Naive thymus-derived CD8-positive, alpha-beta T cell (primary cell): ENCODE measurements around the gene ZBTB6. TPM values are rescaled to one million over a fixed set of nuclear protein-coding genes. Genes with fewer than 3 reads are reported as not detected.
"Not testable (repeated sequence)": the region's sequence is repeated elsewhere in the genome, so short reads cannot be mapped to it uniquely, and the experiment has no call there.

ENCODE experiments used
- ATAC-seq, 2 donors: fragments of 150-1000 bp; cut with Tn5 transposase in 1 of 2; sonication (Bioruptor Pico), chemical (Tn5 transposase) in 1 of 2; 1 replicate in 1 of 2; 2 replicates in 1 of 2; pipeline ENCODE4 v1.10.0; 2021; ENCODE audit warnings: mild to moderate bottlenecking in 2 of 2, moderate library complexity in 2 of 2
- POLR2A ChIA-PET: fragments of 350-600 bp; sonication (Branson Sonifier 250); formaldehyde crosslinking; loops from one replicate; lab custom pipeline; 2021; ENCODE audit warnings: antibody characterized with exemption; lab: Charles Lee
- DNase-seq, 10 donors: peaks; one replicate each; pipeline versions ENCODE4 v3.0.0 to v3.0.0-alpha.2; 2020 to 2022
- H3K27ac Mint-ChIP-seq, 10 donors: one replicate each; pipeline ENCODE4 v1.8.0; 2020 to 2022; ENCODE audit warnings: mild to moderate bottlenecking in 10 of 10, mixed read lengths in 10 of 10, moderate library complexity in 4 of 10, inconsistent platforms in 1 of 10
- H3K27me3 Mint-ChIP-seq, 5 donors: one replicate each; pipeline ENCODE4 v1.8.0; 2021 to 2022; ENCODE audit warnings: mixed read lengths in 5 of 5
- H3K36me3 Mint-ChIP-seq, 3 donors: one replicate each; pipeline ENCODE4 v1.8.0; 2020 to 2022; ENCODE audit warnings: mixed read lengths in 3 of 3, mild to moderate bottlenecking in 2 of 3, inconsistent platforms in 1 of 3
- H3K4me1 Mint-ChIP-seq, 4 donors: one replicate each; pipeline ENCODE4 v1.8.0; 2021 to 2022; ENCODE audit warnings: mixed read lengths in 4 of 4
- H3K4me3 Mint-ChIP-seq, 10 donors: one replicate each; pipeline ENCODE4 v1.8.0; 2020 to 2022; ENCODE audit warnings: mild to moderate bottlenecking in 10 of 10, mixed read lengths in 10 of 10, moderate library complexity in 6 of 10, inconsistent platforms in 1 of 10
- H3K9me3 Mint-ChIP-seq, 9 donors: one replicate each; pipeline ENCODE4 v1.8.0; 2020 to 2022; ENCODE audit warnings: mixed read lengths in 9 of 9, mild to moderate bottlenecking in 3 of 9, inconsistent platforms in 1 of 9, moderate library complexity in 1 of 9
- polyA plus RNA-seq, 3 donors: library from polyadenylated mRNA; unstranded; fragments of 300-500 nt; fragmentation: Illumina TruSeq; gene quantifications; one replicate each; pipeline ENCODE4 v1.2.3, GENCODE V29; 2021
- total RNA-seq, 8 experiments: library from RNA in 2 of 8; stranded (reverse) in 2 of 8; gene quantifications; one replicate each; pipeline ENCODE4 v1.2.3 and lab custom pipeline; 2021 to 2026

ZBTB6 gene
- total and polyA plus RNA-seq, 5 experiments from 2014 or later = 2.0 to 20.0 (median 4.4) TPM

- H3K9me3 Mint-ChIP-seq = no peaks in the 10 kb centered on the region
- H3K36me3 Mint-ChIP-seq = peaks cover 0 to 38% (median 22%) of the 10 kb centered on the region in 3 donors
- POLR2A ChIA-PET = interaction anchor here (0.9 to 3.0 kb wide), 9 partner anchors 9 to 88 kb away, joined by 3 to 55 read pairs (median 6); partner anchors contain the start of genes PDCL, RABGAP1, RC3H2 and ZBTB26
- peaks cover 16 to 36% (median 28%) of the 10 kb centered on the region in 4 donors for H3K4me1 Mint-ChIP-seq
- H3K27me3 Mint-ChIP-seq = no peaks in the 10 kb centered on the region
- peak overlapping the region; percentile 94 to 99 (median 99) for H3K27ac Mint-ChIP-seq
- H3K4me3 Mint-ChIP-seq = peak overlapping the region; percentile 92 to 100 (median 98)
- DNase-seq = no peak
- ATAC-seq = no peak
Measured at GRCh38 chr9:122912671-122912963, 506 bp downstream of the ZBTB6 start.

DNA sequence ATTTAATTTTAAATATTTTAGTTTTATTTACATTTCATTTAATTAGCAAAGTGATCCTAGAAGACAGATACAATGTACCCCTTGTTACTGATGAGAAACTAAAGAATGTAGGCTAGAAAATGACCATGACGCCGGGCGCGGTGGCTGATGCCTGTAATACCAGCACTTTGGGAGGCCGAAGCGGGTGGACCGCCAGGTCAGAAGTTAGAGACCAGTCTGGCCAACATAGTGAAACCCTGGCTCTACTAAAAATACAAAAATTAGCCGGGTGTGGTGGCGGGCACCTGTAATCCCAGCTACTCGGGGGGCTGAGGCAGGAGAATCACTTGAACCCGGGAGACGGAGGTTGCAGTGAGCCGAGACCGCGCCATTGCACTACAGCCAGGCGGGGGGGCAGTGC lies 7.0 kb downstream of the ZBTB6 start:
- H3K36me3 Mint-ChIP-seq = peaks cover 0 to 24% (median 10%) of the 10 kb centered on the region in 3 donors
- POLR2A ChIA-PET = interaction anchor here (0.6 to 4.0 kb wide), 5 partner anchors 7 to 71 kb away, joined by 3 to 55 read pairs (median 36); partner anchors contain the start of genes RABGAP1, ZBTB26 and ZBTB6
- not testable (repeated sequence) for H3K27ac Mint-ChIP-seq, DNase-seq, H3K27me3 Mint-ChIP-seq, H3K9me3 Mint-ChIP-seq, ATAC-seq
- peaks cover 10 to 46% (median 28%) of the 10 kb centered on the region in 4 donors for H3K4me1 Mint-ChIP-seq
- H3K4me3 Mint-ChIP-seq = peak overlapping the region in 1 of 10 donors; percentile 8

- peak; percentile 89 to 91 for ATAC-seq
Measured at GRCh38 chr9:122904823-122905710, 8.1 kb downstream of the ZBTB6 start, which contains the start of gene RC3H2. RC3H2 (minus strand) TSS chr9:122905359; CDS start chr9:122897509, 7,850 bp downstream.

DNA sequence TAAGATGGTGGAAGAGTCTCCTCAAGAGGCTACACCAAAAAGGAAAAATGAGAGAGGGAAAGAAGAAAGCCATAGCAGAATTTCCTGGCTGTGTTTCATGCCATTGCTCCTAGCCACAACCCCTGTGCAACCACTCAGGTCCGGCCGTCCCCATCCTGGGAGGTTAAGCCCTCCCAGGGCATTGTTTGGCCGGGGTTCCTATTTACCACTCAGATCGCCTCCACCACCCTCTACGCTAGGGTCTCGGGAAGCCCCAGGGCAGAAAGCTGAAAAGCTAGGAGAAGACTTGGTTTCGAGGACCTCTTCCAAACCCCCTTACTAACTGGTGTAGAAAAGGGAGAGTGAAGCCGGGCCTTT lies 8.7 kb downstream of the ZBTB6 start:
- no peaks in the 10 kb centered on the region for H3K9me3 Mint-ChIP-seq
- peaks cover 0 to 10% (median 2%) of the 10 kb centered on the region in 3 donors for H3K36me3 Mint-ChIP-seq
- peak overlapping the region; percentile 89 to 97 (median 94) for H3K27ac Mint-ChIP-seq
- H3K4me1 Mint-ChIP-seq = peaks cover 14 to 52% (median 30%) of the 10 kb centered on the region in 4 donors
- H3K4me3 Mint-ChIP-seq = peak overlapping the region; percentile 85 to 94 (median 92)
- ATAC-seq (peak in 1 of 2 donors; percentile 2), DNase-seq (peak in 2 of 10 donors; percentile 9 to 14)
- no peaks in the 10 kb centered on the region for H3K27me3 Mint-ChIP-seq
- POLR2A ChIA-PET = interaction anchor here (1.0 to 4.0 kb wide), 8 partner anchors 9 to 365 kb away, joined by 3 to 55 read pairs (median 11); partner anchors contain the start of genes PDCL, RABGAP1, ZBTB26 and ZBTB6

More at GRCh38 chr9:122904823-122905710, 8.1 kb downstream of the ZBTB6 start, which contains the start of gene RC3H2:
- DNase-seq = peak; percentile 83 to 99 (median 98)
- peak within 1 kb of the TSS; percentile 87 to 97 (median 94) for H3K4me3 Mint-ChIP-seq
- H3K36me3 Mint-ChIP-seq = peaks cover 0 to 16% (median 2%) of the 10 kb centered on the region in 3 donors
- H3K27ac Mint-ChIP-seq = peak within 1 kb of the TSS; percentile 95 to 99 (median 98)
- no peaks in the 10 kb centered on the region for H3K27me3 Mint-ChIP-seq
- POLR2A ChIA-PET = interaction anchor here (0.7 to 4.0 kb wide), 9 partner anchors 8 to 443 kb away, joined by 3 to 55 read pairs (median 9); partner anchors contain the start of genes PDCL, RABGAP1, ZBTB26 and ZBTB6
- H3K4me1 Mint-ChIP-seq = peaks cover 10 to 48% (median 26%) of the 10 kb centered on the region in 4 donors
- no peaks in the 10 kb centered on the region for H3K9me3 Mint-ChIP-seq

DNA sequence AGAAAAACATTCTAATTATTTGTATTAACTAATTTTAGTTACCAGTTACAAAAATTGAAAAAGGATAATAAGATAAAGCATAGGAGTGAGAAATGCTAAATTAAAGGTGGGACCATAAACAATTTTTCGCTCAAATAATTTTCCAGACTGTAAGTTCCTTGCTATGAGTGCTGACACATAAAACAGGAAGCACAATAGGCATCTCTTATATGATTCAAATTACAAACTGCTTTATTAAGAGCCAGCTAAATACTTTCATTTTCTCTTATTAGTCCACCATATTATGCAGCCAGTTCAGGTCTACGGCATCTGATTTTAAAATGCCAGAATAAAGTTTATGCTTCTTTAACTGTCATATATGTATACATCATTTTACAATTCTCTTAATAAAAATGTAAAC lies 12.3 kb downstream of the ZBTB6 start:
- ATAC-seq (no peak), DNase-seq (no peak)
- Mint-ChIP-seq H3K36me3 (peaks cover 0 to 24% (median 4%) of the 10 kb centered on the region in 3 donors), H3K27ac (peak overlapping the region in 2 of 10 donors; percentile 76 to 81), H3K27me3 (no peaks in the 10 kb centered on the region), H3K4me3 (peak overlapping the region in 8 of 10 donors; percentile 1 to 76 (median 46)), H3K9me3 (no peaks in the 10 kb centered on the region), H3K4me1 (peaks cover 16 to 84% (median 51%) of the 10 kb centered on the region in 4 donors)
- POLR2A ChIA-PET = interaction anchor here (1.2 kb wide), 1 partner anchor 12 kb away, joined by 4 read pairs; the partner anchor contains the start of gene ZBTB6

DNA sequence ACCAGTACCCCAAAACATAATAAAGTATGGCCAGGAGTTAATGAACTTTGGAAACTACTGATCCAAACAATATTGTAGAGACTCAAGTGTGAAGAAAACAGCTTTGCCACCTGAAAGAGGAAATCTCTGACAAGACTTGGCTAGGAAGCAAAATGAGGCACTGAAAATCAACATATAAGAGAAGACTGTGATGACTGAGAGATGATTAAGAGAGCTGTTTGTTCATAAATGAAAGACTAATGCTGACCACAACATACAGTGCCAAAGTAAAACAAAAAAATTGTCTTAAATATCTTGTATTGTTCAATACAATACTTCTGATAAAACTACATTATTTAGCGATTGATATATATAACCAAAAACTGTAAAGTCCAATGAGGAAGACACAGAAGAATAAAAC lies 15.2 kb downstream of the ZBTB6 start:
- no peaks in the 10 kb centered on the region for H3K27me3 Mint-ChIP-seq
- H3K27ac Mint-ChIP-seq = peak overlapping the region in 6 of 10 donors; percentile 3 to 80 (median 34)
- ATAC-seq (no peak), DNase-seq (no peak)
- POLR2A ChIA-PET = no interaction called here
- H3K9me3 Mint-ChIP-seq = no peaks in the 10 kb centered on the region
- H3K4me1 Mint-ChIP-seq = peaks cover 11 to 68% (median 46%) of the 10 kb centered on the region in 4 donors
- peak overlapping the region in 4 of 10 donors; percentile 24 to 45 (median 30) for H3K4me3 Mint-ChIP-seq
- H3K36me3 Mint-ChIP-seq = peaks cover 0 to 51% (median 10%) of the 10 kb centered on the region in 3 donors

GRCh38 chr9:122888480-122888879 lies 24.6 kb downstream of the ZBTB6 start:
- Mint-ChIP-seq H3K27me3 (no peaks in the 10 kb centered on the region), H3K4me1 (peaks cover 0 to 7% (median 4%) of the 10 kb centered on the region in 4 donors), H3K4me3 (no peak overlapping the region), H3K9me3 (no peaks in the 10 kb centered on the region), H3K36me3 (peaks cover 0 to 77% (median 13%) of the 10 kb centered on the region in 3 donors), H3K27ac (peak overlapping the region in 1 of 10 donors; percentile 44)
- DNase-seq (no peak), ATAC-seq (no peak)
- POLR2A ChIA-PET = no interaction called here

GRCh38 chr9:122883125-122883524 lies 30.0 kb downstream of the ZBTB6 start:
- peak overlapping the region in 2 of 10 donors; percentile 9 to 39 for H3K27ac Mint-ChIP-seq
- H3K27me3 Mint-ChIP-seq = no peaks in the 10 kb centered on the region
- H3K36me3 Mint-ChIP-seq = peaks cover 0 to 75% (median 10%) of the 10 kb centered on the region in 3 donors
- DNase-seq (no peak), ATAC-seq (no peak)
- no peak overlapping the region for H3K4me3 Mint-ChIP-seq
- H3K4me1 Mint-ChIP-seq = peaks cover 0 to 4% (median 0%) of the 10 kb centered on the region in 4 donors
- H3K9me3 Mint-ChIP-seq = no peaks in the 10 kb centered on the region
- POLR2A ChIA-PET = no interaction called here

GRCh38 chr9:122879443-122879842 lies 33.7 kb downstream of the ZBTB6 start:
- POLR2A ChIA-PET = no interaction called here
- Mint-ChIP-seq H3K4me1 (peaks cover 0 to 6% (median 5%) of the 10 kb centered on the region in 4 donors), H3K9me3 (no peaks in the 10 kb centered on the region), H3K27me3 (no peaks in the 10 kb centered on the region), H3K36me3 (peaks cover 12 to 89% (median 26%) of the 10 kb centered on the region in 3 donors), H3K27ac (no peak overlapping the region), H3K4me3 (no peak overlapping the region)
- DNase-seq (no peak), ATAC-seq (no peak)

GRCh38 chr9:122875523-122875922 lies 37.6 kb downstream of the ZBTB6 start:
- POLR2A ChIA-PET = no interaction called here
- peaks cover 0 to 6% (median 5%) of the 10 kb centered on the region in 4 donors for H3K4me1 Mint-ChIP-seq
- no peak overlapping the region for H3K4me3 Mint-ChIP-seq
- DNase-seq (no peak), ATAC-seq (no peak)
- H3K36me3 Mint-ChIP-seq = peaks cover 12 to 94% (median 24%) of the 10 kb centered on the region in 3 donors
- H3K27me3 Mint-ChIP-seq = no peaks in the 10 kb centered on the region
- no peaks in the 10 kb centered on the region for H3K9me3 Mint-ChIP-seq
- peak overlapping the region in 6 of 10 donors; percentile 23 to 70 (median 49) for H3K27ac Mint-ChIP-seq

DNA sequence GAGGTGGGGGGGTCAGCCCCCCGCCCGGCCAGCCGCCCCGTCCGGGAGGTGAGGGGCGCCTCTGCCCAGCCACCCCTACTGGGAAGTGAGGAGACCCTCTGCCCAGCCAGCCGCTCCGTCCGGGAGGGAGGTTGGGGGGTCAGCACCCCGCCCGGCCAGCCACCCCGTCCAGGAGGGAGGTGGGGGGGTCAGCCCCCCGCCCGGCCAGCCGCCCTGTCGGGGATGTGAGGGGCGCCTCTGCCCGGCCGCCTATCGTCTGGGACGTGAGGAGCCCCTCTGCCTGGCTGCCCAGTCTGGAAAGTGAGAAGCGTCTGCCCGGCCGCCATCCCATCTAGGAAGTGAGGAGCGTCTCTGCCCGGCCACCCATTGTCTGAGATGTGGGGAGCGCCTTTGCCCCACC lies 45.8 kb downstream of the ZBTB6 start:
- H3K4me1 Mint-ChIP-seq, H3K9me3 Mint-ChIP-seq, H3K4me3 Mint-ChIP-seq, ATAC-seq, POLR2A ChIA-PET, H3K27ac Mint-ChIP-seq, DNase-seq, H3K27me3 Mint-ChIP-seq: not testable (repeated sequence)
- H3K36me3 Mint-ChIP-seq = peaks cover 0 to 69% (median 14%) of the 10 kb centered on the region in 3 donors

- Mint-ChIP-seq H3K4me3 (no peak overlapping the region), H3K36me3 (peaks cover 0 to 61% (median 14%) of the 10 kb centered on the region in 3 donors), H3K9me3 (no peaks in the 10 kb centered on the region), H3K4me1 (no peaks in the 10 kb centered on the region), H3K27ac (no peak overlapping the region), H3K27me3 (no peaks in the 10 kb centered on the region)
- ATAC-seq (no peak), DNase-seq (no peak)
- POLR2A ChIA-PET = no interaction called here
Measured at GRCh38 chr9:122866079-122866478, 47.0 kb downstream of the ZBTB6 start.
